SK-MEL-5 (cell line): Measurements from ENCODE around the gene GRHPR. TPM values are rescaled to one million over a fixed set of nuclear protein-coding genes. Genes with fewer than 3 reads are reported as not detected.

ENCODE experiments used
- total RNA-seq: library from RNA; depleted of rRNA; stranded (reverse); fragments of >200 nt; shearing (Covaris generic); gene quantifications from 2 replicates; pipeline ENCODE4 v1.2.3, GENCODE V29; 2014; rRNA removed

Gene GRHPR
- total RNA-seq, 1 experiment from 2014 or later, result 139 TPM

Other genes with a start within 250 kb of the GRHPR start
- 6.5 and 7.5 TPM in 2 replicates for gene ZBTB5, start 42.8 kb downstream of the GRHPR start, total RNA-seq
- 44.0 and 51.3 TPM in 2 replicates for gene POLR1E, start 63.3 kb downstream of the GRHPR start, total RNA-seq
- 12.9 and 20.2 TPM in 2 replicates for gene FBXO10, start 153.7 kb downstream of the GRHPR start, total RNA-seq
- gene TOMM5, start 169.9 kb downstream of the GRHPR start, total RNA-seq, result 290 and 302 TPM in 2 replicates
- 0.11 TPM in 1 of 2 replicates, not detected in the other for gene FRMPD1, start 228.3 kb downstream of the GRHPR start, total RNA-seq